HG02981 (cell line): ENCODE data around the gene OAF.
"Not testable (repeated sequence)": the region's sequence is repeated elsewhere in the genome, so short reads cannot be mapped to it uniquely, and the experiment has no call there.

ENCODE experiments used
- ATAC-seq: cut with Tn5 transposase; IDR thresholded peaks from one replicate; pipeline ENCODE4 v1.9.1; 2021; ENCODE audit warnings: mild to moderate bottlenecking, moderate library complexity; ENCODE audit not compliant: unreplicated experiment

OAF gene

DNA sequence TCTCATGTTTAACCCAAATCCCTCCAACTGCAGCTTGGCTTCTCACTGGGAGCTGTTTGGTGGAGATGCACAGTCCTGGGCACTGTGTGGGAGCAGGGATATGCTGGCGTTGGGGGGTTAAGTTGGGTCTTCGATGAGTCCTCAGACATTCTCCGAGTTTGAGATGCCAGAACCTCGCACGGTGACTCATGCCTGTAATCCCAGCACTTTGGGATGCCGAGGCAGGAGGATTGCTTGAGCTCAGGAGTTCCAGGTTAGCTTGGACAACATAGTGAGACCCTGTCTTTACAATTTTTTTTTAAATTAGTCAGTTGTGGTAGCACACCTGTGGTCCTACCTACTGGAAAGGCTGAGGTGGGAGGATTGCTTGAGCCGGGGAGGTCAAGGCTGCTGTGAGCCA is 49.8 kb downstream of the OAF start:
- no peak for ATAC-seq

DNA sequence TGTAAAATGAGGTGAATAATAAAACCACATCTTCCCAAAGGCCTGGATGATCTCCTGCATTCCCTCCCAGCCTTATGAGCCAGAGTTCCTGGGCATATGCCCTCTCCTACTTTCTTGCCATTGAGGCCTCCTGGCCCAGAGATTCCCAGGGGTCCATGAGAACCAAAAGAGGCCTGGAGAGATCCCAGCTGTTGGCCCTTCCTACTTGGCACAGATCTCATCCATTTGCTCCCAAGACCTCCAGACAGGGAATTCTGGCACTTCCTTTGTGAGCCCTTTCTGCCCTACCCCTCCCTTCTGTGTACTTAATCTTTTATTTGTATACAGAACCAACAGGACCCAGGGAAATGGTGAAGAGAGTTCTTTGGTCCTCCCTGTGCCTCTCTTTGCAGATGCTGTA is 50.5 kb downstream of the OAF start:
- ATAC-seq = no peak

DNA sequence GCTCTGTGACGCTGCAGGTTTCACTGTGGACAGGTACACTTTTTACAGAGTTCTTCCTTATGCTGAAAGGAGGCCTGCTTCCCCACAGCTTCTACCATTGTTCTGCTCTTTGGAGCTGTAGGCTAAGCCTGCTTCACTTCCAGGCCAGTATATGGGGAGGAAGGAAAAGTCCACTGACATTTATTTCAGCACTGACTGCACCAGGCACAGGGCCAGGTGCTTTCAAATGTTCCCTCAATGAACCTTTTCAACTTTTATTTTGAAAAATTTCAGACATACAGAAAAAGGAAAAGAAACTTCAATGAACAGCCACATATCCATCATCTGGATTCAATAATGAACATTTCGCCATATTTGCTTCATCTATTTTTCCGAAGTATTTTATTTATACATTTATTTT is 51.1 kb downstream of the OAF start:
- ATAC-seq = no peak

DNA sequence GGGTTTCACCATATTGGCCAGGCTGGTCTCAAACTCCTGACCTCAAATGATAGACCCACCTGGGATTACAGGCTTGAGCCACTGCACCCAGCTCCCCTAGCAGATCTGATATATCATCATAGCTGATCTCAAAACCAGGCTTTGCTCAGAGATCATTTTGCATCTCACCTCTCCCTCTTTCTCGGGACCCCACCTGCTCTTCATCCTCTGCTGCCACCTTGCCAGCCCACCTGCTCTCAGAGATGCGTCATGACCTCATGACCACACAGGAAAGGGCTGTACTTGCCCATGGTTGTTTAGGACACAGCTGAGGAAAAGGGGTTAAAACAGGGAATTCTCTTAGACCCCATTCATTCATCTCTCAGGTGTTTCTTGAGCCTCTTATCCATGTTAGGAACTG is 56.5 kb downstream of the OAF start:
- ATAC-seq = no peak

DNA sequence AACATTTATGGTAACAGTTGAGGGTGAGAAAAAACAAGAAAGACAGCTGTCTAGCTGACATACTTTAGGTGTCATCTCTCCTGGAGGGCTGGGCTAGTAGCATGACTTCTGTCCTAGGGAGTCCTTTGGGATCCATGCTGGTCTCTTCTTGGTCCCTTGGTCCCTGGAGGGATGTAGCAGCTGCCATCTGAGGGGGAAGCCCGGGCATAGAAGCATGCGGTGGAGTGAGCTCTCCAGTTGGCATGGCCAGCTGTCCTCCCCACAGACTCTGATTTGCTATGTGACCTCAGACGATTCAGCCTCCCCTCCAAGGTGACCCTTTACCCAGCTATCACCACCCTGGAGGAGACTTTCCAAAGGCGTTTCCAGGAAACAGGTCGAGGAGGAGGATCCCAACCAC is 57.9 kb downstream of the OAF start:
- ATAC-seq = no peak

DNA sequence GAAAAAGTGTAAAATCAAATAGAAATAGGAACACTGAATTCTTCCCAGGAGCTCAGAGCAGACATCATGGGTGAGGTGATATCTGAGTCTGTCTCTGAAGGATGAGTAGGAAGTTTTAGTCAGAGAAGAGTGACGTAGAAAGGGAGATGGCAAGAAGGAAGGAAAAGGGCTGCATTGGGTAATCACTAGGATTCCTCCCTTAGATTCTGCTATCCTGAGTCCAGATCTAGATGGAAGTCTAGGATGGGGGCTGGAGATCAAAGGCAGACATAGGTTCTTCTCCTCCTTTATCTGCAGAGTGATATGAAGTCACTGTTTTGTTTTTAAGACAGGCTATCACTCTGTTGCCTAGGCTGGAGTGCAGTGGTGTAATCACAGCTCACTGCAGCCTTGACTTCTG is 59.6 kb downstream of the OAF start:
- ATAC-seq = no peak

DNA sequence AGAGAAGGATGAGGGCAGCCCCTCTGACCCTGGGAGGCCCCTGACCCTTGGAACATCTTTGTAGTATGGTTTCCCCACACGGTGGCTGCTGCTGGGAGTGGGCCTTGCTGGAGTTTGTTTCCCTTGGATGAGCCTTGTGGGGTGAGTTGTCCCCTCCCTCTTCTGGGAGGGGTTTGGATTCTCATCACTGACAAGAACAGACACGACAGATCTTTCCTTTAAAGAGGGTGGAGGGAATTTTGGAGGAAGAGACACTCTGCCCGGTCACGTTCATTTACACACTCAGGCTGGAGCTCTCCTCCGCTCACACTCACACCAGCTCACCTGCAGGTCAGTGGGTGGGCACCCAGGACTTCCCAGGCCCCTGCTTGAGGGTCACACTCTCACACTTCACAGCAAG is 60.8 kb downstream of the OAF start:
- no peak for ATAC-seq

DNA sequence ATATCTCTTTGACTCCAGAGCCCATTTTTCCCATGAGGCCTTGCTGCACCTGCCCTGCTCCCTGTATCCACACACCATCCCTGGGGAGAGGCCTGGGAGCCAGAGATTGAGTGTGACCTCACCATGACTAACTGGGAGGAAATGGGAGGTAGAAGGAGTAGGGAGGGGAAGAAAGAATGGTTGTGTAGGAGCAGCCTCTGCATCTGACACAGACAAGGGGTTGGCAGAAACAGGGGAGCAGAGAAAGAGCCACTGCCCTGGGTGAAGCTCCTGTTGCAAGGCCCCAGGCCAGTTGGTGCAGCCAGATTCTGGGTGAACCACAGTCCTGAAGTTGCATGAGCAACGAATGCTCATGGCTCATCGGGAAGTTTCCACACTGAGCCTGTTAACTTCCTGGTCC is 61.5 kb downstream of the OAF start:
- no peak for ATAC-seq

DNA sequence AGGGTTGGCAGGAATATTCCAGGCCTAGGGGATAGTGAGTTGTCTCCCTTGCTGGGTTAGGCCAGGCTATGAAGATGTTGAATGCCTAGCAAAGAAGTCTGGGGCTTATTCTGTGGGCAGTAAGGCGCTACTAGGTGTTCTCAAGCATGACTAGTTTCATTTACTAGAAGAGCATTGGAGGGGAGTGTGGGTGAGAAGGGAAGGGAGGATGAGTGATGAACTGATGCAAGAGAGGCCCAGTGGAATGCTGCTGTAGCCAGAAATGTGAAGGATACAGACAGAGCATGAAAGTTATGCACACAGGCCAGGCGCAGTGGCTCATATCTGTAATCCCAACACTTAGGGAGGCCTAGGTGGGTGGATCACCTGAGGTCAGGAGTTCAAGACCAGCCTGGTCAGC is 62.6 kb downstream of the OAF start:
- no peak for ATAC-seq

DNA sequence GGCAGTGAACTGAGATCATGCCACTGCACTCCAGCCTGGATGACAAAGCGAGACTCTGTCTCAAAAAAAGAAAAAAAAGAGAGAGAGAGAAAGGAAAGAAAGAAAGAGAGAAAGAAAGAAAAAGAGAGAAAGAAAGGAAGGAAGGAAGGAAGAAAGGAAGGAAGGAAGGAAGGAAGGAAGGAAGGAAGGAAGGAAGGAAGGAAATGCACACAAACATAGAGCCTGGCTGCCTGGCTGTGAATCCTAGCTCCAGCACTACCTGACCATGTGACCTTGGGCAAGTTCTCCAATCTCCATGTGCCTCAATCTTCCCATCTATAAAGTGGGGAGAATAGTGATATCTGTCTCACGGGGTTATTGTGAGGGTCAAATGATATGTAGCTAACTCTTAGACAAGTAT is 63.1 kb downstream of the OAF start:
- not testable (repeated sequence) for ATAC-seq

DNA sequence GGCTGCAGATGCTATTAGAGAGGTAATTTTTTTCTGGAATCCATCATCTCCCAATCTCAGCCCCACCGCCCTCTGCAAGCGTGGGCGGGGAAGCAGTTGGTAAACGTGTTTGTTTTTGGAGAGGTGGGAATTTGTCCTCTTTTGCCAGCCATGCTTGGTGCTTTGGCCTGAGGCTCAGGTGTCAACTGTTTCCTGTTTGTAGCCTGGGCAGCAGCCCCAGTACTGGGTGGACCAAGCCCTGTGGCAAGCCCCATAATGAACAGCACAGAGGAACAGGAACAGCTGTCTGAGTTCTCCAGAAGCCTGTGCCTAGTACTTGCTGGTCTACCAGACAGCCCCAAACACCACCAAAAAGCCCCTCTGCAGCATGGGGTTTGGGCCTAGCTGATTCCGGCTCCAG is 68.7 kb downstream of the OAF start:
- ATAC-seq = no peak
